Natural killer cell (primary cell): ENCODE measurements around the gene TEAD4. TPM values are rescaled to one million over a fixed set of nuclear protein-coding genes. Genes with fewer than 3 reads are reported as not detected.

Experiments
- ATAC-seq, 3 donors: fragments of 150-1000 bp in 2 of 3; fragments of 200-7000 bp in 1 of 3; cut with Tn5 transposase; 1 replicate in 1 of 3; 2 replicates in 2 of 3; pipeline ENCODE4 v1.10.0; 2021; ENCODE audit warnings: mild to moderate bottlenecking in 2 of 3, moderate library complexity in 2 of 3
- DNase-seq, 2 donors: peaks; one replicate each; pipeline versions ENCODE4 v3.0.0 to v3.0.0-alpha.2; 2013 to 2021; ENCODE audit warnings: mixed read lengths in 1 of 2
- H3K27ac ChIP-seq: one replicate; pipeline ENCODE4 v1.5.1; 2013; ENCODE audit warnings: mild to moderate bottlenecking, low read length
- H3K27me3 ChIP-seq: one replicate; pipeline ENCODE4 v1.6.1; 2013; ENCODE audit warnings: low read length; ENCODE audit not compliant: control insufficient read depth, insufficient read depth
- H3K36me3 ChIP-seq: one replicate; pipeline ENCODE4 v1.6.1; 2013; ENCODE audit warnings: low read length; ENCODE audit not compliant: control insufficient read depth, insufficient read depth
- H3K4me1 ChIP-seq: one replicate; pipeline ENCODE4 v1.6.1; 2013; ENCODE audit warnings: low read length; ENCODE audit not compliant: control insufficient read depth, insufficient read depth
- H3K4me3 ChIP-seq: one replicate; pipeline ENCODE4 v1.5.1; 2013; ENCODE audit warnings: low read length
- H3K9me3 ChIP-seq: one replicate; pipeline ENCODE4 v1.6.1; 2013; ENCODE audit warnings: low read length; ENCODE audit not compliant: control insufficient read depth, insufficient read depth
- H3K27ac Mint-ChIP-seq, 2 donors: one replicate each; pipeline ENCODE4 v1.8.0; 2022; ENCODE audit warnings: mild to moderate bottlenecking in 2 of 2, mixed read lengths in 2 of 2, moderate library complexity in 1 of 2
- H3K27me3 Mint-ChIP-seq, 2 donors: one replicate each; pipeline ENCODE4 v1.8.0; 2022; ENCODE audit warnings: low read depth in 2 of 2, mixed read lengths in 2 of 2
- H3K36me3 Mint-ChIP-seq: one replicate; pipeline ENCODE4 v1.8.0; 2022; ENCODE audit warnings: mixed read lengths
- H3K4me1 Mint-ChIP-seq, 2 donors: one replicate each; pipeline ENCODE4 v1.8.0; 2022; ENCODE audit warnings: mixed read lengths in 2 of 2
- H3K4me3 Mint-ChIP-seq: one replicate; pipeline ENCODE4 v1.8.0; 2022; ENCODE audit warnings: mild to moderate bottlenecking, moderate library complexity, mixed read lengths
- H3K9me3 Mint-ChIP-seq, 2 donors: one replicate each; pipeline ENCODE4 v1.8.0; 2022; ENCODE audit warnings: mixed read lengths in 2 of 2
- WGBS: methylation state at CpG from one replicate; pipeline ENCODE4 v1.1.7; 2013; ENCODE audit warnings: missing lambda C conversion rate; ENCODE audit not compliant: insufficient coverage; 5-methylcytosine and 5-hydroxymethylcytosine counted together
- intact Hi-C: fragments of 100-400 bp; cut with micrococcal nuclease; formaldehyde crosslinking; loops from one replicate; pipeline ENCODE4 v1.14.2; 2022
- total RNA-seq, 4 donors: library from RNA; stranded (reverse); fragments of 120-200 nt in 1 of 4; gene quantifications; one replicate each; pipeline versions ENCODE4 v1.2.3 to v1.2.4, GENCODE V29; 2013 to 2022
- TF ChIP-seq, protein P1 (sequence below): fragments of 200-600 bp; IDR thresholded peaks from one replicate; pipeline ENCODE4 v1.8.0; 2022; ENCODE audit warnings: antibody characterized with exemption

Gene TEAD4
- total RNA-seq, 3 donors from 2014 or later (not counting 1 experiment from before 2014, with no cell fraction given) = not detected

- H3K36me3 Mint-ChIP-seq = peaks cover 5% of the 10 kb centered on the region
- TF ChIP-seq, protein P1, sequence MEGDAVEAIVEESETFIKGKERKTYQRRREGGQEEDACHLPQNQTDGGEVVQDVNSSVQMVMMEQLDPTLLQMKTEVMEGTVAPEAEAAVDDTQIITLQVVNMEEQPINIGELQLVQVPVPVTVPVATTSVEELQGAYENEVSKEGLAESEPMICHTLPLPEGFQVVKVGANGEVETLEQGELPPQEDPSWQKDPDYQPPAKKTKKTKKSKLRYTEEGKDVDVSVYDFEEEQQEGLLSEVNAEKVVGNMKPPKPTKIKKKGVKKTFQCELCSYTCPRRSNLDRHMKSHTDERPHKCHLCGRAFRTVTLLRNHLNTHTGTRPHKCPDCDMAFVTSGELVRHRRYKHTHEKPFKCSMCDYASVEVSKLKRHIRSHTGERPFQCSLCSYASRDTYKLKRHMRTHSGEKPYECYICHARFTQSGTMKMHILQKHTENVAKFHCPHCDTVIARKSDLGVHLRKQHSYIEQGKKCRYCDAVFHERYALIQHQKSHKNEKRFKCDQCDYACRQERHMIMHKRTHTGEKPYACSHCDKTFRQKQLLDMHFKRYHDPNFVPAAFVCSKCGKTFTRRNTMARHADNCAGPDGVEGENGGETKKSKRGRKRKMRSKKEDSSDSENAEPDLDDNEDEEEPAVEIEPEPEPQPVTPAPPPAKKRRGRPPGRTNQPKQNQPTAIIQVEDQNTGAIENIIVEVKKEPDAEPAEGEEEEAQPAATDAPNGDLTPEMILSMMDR = no peak
- Histone ChIP-seq H3K36me3 (peaks cover 18% of the 10 kb centered on the region), H3K4me3 (no peak overlapping the region), H3K27ac (no peak overlapping the region), H3K4me1 (no peaks in the 10 kb centered on the region), H3K27me3 (no peaks in the 10 kb centered on the region), H3K9me3 (no peaks in the 10 kb centered on the region)
- WGBS = 92% methylated on average over 1 of the region's 3 CpGs
- H3K9me3 Mint-ChIP-seq = no peaks in the 10 kb centered on the region
- DNase-seq (no peak), ATAC-seq (no peak)
- H3K27me3 Mint-ChIP-seq = no peaks in the 10 kb centered on the region
- no peaks in the 10 kb centered on the region for H3K4me1 Mint-ChIP-seq
- H3K4me3 Mint-ChIP-seq = no peak overlapping the region
- H3K27ac Mint-ChIP-seq = no peak overlapping the region
- intact Hi-C loops = no loop called here
Measured at GRCh38 chr12:2937500-2937899, 21.7 kb upstream of the TEAD4 start.

DNA sequence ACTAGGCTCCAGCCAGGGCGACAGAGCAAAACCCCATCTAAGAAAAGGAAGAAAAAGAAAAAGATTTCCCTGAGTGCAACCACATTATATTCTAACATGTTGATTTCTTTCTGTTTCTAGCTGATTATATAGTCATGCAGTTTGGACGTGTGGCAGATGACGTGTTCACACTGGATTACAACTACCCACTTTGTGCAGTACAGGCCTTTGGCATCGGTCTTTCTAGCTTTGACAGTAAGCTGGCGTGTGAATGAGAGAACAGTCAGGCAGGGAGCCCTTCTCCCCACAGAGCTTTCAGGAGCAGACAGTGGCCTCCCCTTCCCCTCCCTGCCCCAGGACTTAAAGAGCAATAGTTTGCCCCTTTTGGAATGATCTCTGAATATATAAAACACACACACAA, 20.0 kb upstream of the TEAD4 start:
- Mint-ChIP-seq H3K4me1 (no peaks in the 10 kb centered on the region), H3K36me3 (peaks cover 5% of the 10 kb centered on the region), H3K27ac (no peak overlapping the region), H3K4me3 (no peak overlapping the region), H3K27me3 (no peaks in the 10 kb centered on the region), H3K9me3 (no peaks in the 10 kb centered on the region)
- Histone ChIP-seq H3K27ac (no peak overlapping the region), H3K4me3 (no peak overlapping the region), H3K36me3 (peaks cover 15% of the 10 kb centered on the region), H3K27me3 (no peaks in the 10 kb centered on the region), H3K4me1 (no peaks in the 10 kb centered on the region), H3K9me3 (no peaks in the 10 kb centered on the region)
- ATAC-seq = no peak
- TF ChIP-seq, protein P1 = no peak
- WGBS = 99% methylated on average over 5 of the region's 5 CpGs
- intact Hi-C loops = no loop called here
- no peak for DNase-seq

DNA sequence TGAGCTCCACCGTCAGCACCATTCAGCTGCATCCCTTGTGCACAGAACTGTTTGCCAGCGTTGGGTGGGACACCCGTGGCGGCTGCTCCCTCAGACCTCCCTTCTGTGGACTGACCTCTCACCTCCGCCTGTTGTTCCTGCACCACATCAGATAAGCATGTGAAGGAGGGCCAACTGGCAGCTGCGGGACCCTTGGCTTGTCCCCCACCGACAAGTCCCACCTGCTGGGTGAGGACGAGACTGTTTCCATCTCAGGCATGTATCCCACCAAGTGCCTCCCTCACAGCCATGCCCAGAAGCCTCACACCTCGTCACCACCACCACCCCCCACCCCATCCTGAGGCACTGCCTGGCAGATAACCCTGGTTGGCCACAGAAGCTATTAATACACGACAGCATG, 18.6 kb upstream of the TEAD4 start:
- Mint-ChIP-seq H3K4me1 (no peaks in the 10 kb centered on the region), H3K27ac (no peak overlapping the region), H3K9me3 (no peaks in the 10 kb centered on the region), H3K4me3 (no peak overlapping the region), H3K36me3 (no peaks in the 10 kb centered on the region), H3K27me3 (no peaks in the 10 kb centered on the region)
- no peaks in the 10 kb centered on the region for H3K27me3 ChIP-seq
- no peak overlapping the region for H3K27ac ChIP-seq
- TF ChIP-seq, protein P1 = no peak
- peaks cover 5% of the 10 kb centered on the region for H3K4me1 ChIP-seq
- H3K4me3 ChIP-seq = no peak overlapping the region
- no peaks in the 10 kb centered on the region for H3K9me3 ChIP-seq
- H3K36me3 ChIP-seq = peaks cover 7% of the 10 kb centered on the region
- 84% methylated on average over 9 of the region's 10 CpGs for WGBS
- peak in 1 of 3 donors; percentile 9 for ATAC-seq
- DNase-seq = no peak
- intact Hi-C loops = no loop called here

GRCh38 chr12:2941524-2941923, 17.7 kb upstream of the TEAD4 start:
- H3K4me1 Mint-ChIP-seq = no peaks in the 10 kb centered on the region
- H3K27me3 Mint-ChIP-seq = no peaks in the 10 kb centered on the region
- H3K4me3 Mint-ChIP-seq = no peak overlapping the region
- H3K9me3 ChIP-seq = no peaks in the 10 kb centered on the region
- H3K36me3 Mint-ChIP-seq = no peaks in the 10 kb centered on the region
- H3K36me3 ChIP-seq = peaks cover 7% of the 10 kb centered on the region
- 96% methylated on average over 8 of the region's 8 CpGs for WGBS
- H3K4me1 ChIP-seq = peaks cover 5% of the 10 kb centered on the region
- H3K27ac ChIP-seq = no peak overlapping the region
- H3K27ac Mint-ChIP-seq = no peak overlapping the region
- intact Hi-C loops = no loop called here
- no peak overlapping the region for H3K4me3 ChIP-seq
- no peaks in the 10 kb centered on the region for H3K9me3 Mint-ChIP-seq
- no peak for ATAC-seq
- DNase-seq = no peak
- H3K27me3 ChIP-seq = no peaks in the 10 kb centered on the region
- TF ChIP-seq, protein P1 = no peak
